HG03521 (cell line): ENCODE measurements around the gene IRX4.

Source experiments
- ATAC-seq: cut with Tn5 transposase; IDR thresholded peaks from one replicate; pipeline ENCODE4 v1.9.1; 2021; ENCODE audit warnings: mild to moderate bottlenecking, moderate library complexity; ENCODE audit not compliant: unreplicated experiment

IRX4 gene

DNA sequence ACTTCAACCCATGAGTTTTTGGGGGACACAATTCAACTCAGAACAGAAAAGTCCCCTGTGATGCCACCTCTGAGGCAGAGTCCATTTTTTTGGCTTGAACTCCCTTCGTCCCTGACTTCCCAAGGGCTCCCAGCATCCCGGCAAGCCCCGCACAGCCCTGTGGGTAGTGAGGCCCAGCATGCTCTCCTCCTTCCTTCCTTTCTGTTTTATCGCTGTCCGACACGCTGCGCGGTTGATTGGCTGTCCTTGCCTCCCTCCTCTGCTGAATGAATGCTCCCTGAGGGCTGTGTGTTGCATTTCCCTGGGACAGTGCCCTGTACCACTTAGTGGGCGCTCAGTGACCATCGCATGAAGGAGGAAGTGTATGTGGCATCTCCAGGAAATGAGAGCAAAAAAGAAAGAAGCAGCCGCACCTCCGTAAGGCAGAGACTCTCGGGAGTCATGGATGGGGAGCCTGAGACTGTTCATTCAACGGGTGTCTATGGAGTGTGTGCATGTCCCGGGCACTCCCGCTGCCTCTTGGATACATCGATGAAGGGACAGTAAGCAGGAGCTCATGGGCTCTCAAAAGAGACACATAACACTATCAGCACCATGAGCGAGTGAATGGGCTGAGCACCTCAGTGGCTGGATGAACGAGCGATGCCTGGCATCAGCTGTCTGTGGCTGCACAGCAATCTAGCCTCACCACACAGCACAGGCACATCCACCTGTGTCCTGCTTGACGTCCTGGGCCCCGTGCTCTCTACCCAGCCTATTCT, 10.1 kb upstream of the IRX4 start:
- no peak for ATAC-seq

DNA sequence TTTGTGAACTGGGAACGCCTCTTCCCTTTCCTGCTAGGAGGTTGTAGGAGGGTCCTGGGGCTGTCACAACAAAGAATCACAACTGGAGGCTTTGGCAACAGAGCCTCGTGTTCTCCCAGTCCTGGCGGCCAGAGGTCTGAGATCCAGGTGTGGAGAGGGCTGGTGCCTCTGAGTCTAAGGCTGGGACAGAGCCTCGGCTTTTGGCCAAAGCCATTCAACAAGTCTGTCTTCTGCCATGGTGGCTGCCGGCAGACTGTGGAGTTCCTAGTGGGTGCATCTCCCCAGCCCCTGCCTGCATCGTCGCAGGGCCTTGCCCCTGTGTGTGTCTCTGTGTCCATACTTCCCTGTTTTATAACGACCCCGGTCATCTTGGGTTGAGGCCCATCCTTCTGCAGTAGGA, 9.5 kb upstream of the IRX4 start:
- no peak for ATAC-seq

DNA sequence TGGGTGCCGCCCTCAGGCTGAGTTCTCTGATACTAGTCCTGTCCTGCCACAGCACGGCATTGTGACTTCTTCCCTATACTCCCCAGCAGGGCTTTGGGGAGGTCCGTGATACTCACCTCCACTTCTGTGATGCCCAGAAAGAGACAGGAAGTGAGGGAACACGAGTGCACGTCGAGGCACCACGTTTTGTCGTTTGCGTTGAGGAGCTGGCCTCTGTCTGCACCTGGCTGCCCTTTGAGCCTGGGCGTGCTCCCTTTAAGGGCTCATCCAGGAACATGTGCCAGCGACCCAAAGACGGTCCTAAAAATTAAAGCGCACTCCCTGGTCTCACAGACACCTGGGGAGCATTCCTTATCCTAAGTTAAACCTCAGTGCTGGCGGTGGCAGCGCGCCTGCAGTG, 8.7 kb upstream of the IRX4 start:
- ATAC-seq = no peak

DNA sequence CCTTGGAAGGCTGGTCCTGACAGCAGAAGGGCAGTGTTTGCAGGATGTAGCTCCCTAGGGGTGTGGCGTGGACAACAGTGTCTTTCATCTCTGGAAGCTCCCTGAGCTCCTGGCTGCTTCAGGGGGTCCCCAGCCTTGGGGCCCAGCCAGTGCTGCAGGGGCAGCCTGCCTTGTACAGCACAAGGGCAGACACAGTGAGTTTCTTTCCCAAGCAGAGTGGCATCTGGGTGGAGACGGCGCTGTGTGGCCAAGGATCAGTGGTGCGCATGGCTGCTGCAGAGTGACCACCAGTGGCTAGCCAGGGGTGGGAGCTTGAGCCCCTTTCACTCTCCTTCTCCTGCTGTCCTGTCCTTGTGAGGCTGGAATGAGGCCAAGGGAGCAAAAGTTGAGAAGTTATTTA, 7.6 kb upstream of the IRX4 start:
- no peak for ATAC-seq

DNA sequence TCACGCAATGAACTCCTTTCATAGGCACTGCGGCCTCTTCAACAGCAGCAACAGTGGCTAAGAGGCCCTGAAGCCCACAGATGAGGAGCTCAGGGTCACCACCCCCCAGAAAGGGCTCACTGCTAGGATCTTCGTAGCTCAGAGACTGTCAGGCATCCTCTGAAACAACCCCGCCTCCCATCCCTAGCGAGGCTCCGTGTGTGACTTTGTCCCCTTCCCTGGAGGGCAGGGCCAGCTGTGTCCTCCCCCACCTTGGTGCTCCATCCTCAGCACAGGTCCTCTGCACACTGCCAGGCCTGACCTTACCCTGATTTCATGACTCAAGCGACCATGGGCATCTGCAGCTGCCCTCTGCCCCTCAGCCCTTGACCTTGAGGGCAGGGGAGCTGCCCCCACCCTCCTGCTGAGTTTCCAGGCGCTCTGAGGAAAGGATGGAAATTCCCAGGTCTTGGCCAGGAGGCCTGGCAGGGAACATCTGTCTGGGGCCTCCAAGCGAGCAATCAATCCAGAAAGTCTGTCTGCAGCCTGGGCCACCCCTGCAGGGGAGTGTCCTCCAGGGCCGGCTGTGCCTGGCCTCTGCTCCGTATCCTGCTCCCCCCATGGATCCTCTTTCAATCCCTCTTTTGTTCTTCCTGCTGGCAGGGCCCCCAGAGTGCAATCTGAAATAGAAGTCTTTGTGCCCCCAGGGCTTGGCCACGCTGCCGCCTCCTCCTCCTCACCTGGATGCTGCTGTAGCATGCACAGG, 6.8 kb upstream of the IRX4 start:
- no peak for ATAC-seq

DNA sequence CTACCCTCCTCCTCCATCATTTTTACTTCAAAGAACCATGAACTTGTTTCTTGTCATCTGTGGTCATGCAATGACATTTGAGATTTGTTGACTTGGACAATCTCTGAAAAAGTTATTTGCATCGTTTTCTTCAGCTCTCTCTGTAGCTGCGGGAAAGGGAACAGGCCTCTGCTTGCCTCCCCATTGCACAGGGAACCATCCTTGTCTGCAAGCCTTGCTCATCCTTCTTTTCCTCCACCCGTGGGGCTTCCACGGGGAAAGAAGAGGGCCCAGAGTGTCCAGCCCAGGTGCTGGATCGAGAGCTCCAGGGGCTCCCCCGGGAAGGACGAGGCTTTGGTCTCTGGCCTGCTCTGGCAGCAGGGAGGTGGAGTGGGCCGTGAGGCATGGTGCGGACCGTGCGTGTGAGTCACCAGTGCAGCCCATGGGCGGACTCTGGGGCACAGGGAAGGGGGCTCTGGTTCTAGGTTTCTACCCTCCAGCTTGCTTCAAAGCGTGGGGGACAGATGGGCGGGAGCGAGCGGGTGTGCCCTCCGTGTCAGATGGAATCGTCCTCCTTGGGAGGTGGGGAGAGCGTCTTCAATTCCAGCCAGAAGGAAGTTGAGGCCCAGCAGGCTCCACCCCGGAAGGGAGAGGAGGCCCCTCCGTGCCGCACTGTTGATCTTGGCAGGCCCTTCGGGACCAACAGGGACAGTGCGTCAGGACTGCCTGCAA, 6.0 kb upstream of the IRX4 start:
- no peak for ATAC-seq

DNA sequence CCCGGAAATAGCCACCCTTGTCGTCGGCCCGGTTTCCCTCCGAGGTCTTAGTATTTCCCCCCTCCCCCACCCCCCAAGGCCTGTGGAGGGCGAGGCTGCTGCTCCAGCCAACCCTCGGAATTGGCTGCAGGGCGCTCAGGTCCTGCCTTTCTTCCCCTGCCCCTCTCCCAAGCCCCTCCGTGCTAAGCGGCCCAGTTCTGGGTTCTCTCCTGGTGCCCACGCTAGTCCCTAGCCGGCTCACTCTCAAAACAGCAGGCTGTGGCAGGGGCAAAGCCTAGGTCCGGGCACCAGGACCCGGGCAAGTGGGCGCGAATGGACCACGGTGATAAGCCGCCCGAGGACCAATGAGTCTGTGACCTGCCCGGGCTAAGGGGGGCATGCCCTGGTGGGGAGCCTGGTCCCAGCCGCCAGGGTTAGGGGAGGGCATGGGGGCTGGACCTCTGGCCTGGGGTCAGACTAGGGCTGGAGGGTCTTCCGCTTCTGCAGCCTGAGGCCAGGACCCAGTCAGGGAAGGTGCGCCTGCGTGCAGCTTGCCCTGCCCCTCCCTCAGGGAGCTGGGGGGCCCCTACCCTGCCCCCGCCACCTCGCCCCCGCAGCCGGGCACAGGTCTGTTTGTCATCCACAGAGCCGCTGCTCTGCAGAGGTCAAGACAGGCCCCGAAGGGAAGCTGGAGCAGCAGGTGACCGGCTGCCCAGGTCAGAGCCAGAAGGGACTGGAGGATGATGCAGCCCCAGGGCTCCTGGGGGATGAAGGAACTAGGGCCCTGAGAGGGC, 5.0 kb upstream of the IRX4 start:
- ATAC-seq = no peak

DNA sequence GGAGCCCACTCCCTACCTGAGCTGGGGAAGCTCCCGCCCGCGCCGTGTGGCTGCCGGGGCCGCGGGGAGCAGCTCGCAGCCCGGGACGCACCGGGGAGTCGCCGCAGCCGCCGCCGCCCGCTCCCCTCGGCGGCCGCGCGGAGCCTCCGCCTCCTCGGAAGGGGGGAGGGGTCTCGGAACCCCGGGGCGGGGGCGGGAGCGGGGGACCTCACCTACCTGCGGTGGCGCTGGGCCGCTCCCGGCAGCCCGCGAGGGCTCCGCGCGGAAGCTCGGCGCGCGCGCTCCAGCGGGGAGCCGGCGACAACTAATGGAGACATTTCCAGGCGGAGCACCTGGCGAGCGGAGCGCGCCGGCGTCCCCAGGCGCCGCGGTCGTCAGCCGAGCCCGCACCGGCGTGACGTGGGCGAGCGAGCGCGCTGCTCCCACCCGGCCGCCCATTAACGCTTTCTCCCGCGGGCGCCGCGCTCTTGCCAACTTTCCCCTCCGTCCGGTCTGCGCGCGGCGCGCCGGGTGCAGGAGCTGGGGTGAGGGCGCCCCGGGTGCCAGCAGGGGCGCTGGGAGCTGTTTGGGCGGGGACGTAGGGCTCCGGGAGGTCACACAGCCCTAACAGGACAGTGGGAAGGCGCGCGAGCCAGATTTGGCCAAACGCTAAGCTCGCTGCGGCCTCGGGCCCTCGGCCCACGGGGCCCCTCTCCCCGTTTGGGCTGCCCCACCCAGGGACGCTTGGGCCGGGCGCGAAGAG, 4.3 kb upstream of the IRX4 start:
- no peak for ATAC-seq

DNA sequence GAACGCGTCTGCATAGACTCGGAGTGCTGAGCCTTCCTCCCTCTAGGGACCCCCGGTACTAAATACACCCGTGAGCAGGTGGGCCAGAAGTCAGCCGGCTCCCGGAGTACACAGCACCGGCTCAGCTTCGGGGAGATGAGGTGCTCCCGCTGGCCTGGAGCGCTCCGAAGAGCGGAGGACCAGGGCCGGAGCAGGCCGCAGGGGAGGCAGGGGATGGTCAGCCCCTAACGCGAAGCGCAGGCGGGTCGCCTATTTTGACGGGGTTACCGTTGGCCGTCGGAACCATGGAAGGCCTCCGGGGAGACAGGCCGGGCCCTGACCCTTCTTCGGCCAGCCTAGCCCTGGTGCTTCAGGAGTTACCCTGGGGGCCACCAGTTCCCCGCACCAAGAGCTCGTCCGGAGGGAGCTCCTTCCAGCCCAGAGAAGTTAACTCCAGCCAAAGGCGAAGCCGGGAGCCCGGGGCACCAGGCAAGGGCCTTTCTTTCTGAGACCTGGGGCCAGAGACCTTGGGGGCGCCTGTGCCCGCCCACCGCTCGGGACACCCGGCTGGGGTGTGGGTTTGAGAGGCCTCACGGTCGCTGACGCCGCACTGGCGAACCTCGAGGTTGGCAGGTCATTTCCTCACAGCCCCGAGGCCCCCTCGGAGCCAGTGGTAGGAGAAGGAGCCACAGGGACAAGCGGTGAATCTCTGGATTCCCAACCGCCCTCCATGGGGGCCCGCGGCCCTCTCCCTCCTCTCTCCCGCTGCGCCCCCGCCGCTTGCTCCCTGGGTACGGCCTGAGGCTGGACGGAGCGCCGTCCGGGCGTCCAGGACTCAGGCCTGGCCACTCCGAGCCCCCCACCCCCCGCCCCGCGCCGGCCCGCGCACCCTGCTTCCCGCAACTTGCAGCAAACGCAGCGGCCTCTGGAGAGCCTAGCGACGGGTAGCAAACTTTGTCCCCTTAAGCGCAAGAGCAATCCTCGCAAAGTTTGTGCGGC, 3.4 kb upstream of the IRX4 start:
- ATAC-seq = no peak

DNA sequence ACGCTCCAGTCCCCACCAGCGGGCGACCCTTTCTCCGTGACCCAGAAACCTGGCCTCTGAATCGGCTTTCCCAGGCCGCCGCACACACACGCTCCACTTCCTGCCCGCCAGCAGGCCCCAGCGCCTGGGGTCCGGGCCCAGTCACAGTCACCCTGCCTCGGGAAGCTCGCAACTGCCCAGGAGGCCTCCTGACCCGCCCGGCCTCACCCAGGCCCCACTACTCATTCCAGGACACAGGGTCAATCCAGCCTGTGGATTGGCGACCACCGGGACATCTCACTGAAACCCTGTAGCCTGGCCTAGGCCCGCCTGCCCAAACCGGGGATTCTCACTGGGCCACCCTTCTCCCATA, 2.7 kb upstream of the IRX4 start:
- no peak for ATAC-seq

DNA sequence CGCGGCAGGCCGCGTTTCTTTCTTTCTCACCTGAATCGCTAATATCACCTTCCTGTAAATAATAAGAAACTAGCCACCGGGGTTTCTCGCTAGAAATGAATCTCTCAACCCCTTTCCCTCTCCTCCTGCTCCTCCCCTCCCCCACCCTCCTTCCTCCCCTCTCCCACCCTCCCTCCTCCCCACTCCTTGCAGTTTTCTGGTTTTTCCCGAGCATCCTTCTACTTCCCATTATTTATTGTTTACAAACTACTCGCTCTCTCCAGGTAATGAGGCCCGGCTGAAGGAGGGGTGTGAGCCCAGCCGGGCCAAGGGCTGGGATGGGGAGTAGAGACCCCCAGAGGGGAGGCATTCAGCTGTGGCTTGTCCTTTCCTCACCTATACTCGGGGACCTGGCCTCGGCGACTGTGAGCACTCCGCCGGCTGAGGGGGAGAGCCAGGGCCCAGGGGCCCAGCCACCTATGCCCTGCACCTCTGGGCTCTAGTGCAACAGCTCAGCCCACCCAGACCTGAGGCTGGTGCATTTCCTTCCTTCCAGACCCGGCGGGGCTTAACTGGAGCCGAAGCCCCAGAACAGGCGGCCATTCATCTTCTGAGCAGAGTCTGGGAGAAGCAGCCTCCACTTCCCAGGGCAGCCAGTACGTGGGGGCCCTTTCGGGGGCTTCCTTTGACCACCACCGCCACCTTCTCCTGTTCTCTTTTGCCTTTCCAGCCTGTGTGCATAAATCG, 2.1 kb upstream of the IRX4 start:
- no peak for ATAC-seq

DNA sequence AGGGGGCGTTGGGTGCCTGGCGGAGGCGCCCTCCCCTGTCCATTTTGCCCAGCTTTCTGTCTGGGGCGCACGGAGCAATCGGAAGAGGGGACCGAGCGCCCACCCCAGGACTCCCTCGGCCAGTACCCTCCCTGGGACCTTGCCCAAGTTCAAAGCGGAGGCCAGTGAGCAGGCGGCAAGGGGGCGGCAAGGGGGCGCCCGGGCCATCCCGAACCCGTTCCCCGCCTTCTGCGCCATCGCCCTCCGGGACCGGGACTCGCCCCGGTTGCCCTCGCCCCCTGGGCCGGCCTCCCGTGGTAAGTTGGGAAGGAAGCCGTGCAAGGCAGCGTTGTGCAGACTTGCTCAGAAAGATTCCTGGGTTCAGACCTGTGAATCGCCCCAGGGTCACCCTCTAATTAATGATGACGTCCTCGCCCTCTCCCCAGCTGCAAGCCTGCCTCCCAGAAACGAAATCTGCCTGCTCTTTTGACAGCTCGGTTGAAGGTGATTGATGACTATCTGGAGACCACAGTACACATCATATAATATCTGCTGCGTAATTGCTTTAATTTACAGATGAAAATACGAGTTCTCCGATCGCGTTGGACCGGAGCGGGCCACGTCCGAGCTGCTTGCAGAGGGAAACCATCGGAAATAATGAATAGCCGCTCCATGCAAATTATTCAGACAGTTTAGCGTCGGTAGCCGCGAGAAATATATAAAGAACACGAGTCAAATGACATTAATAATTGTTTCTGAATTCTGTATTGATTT, 1.4 kb upstream of the IRX4 start:
- no peak for ATAC-seq

DNA sequence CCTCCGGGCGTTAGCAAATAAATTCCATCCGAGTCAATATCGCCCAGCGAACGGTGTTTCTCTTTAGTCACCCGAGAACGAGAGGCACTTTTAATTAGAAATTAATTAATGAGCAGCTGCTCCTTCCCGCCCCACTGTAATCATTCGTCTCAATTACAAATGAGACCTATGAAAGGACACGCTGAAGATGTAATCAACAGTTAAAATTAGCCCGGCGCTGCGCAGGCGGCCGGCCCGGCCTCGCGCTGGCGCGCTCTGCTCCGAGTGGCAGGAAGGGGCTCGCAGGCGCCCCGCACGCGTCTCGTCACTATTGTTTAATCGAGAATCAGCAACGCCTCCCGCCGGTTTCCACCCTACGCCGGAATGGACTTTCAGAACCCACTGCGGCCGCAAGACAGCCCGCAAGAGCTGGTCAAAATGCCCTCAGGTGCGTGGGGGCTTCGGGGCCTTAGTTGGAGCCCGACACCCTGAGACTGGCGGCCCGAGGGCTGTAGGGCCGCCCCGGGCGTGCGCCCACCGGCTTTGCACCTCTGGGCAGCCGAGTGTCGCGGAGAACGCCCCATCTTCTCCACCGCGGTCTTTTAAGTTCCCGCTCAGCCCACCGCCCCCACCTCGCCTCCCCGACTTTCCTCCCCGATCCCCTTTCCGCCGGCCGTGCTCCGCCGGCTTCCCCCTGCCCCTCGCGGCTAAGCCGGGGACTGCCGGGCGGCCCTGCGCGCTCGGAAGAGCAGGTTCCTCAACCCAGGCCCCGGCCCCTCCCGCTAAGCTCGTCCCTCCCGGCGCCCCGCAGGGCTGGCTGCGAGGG, 597 bp upstream of the IRX4 start:
- no peak for ATAC-seq

DNA sequence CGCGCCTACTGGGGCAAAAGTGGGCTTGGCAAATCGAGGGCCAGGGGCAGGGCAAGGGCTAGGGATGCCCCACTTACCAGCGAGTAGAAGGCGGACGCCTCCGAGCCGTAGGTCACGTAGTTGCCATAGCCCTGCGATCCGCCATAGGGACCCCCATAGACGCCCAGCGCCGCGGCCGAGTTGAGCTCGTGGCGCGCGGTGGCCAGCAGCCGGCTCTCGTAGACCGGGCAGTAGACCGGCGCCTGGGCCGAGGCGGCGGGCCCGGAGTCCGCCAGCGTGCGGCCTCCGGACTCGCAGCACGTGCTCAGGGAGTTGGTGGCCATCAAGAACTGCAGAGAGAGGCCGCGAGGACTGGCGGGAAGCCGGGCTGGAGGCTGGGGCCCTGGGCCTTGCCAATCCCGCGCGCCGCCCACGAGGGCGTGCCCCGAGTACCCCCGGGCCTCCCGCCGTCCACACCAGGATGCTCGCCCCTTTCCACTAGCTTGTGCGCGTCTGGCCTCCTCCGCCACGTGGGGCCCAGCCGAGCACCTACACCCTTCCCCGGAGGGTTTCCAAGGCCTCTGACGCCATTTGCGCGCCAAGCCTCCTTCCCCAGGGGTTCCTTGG, 891 bp downstream of the IRX4 start:
- ATAC-seq = no peak

DNA sequence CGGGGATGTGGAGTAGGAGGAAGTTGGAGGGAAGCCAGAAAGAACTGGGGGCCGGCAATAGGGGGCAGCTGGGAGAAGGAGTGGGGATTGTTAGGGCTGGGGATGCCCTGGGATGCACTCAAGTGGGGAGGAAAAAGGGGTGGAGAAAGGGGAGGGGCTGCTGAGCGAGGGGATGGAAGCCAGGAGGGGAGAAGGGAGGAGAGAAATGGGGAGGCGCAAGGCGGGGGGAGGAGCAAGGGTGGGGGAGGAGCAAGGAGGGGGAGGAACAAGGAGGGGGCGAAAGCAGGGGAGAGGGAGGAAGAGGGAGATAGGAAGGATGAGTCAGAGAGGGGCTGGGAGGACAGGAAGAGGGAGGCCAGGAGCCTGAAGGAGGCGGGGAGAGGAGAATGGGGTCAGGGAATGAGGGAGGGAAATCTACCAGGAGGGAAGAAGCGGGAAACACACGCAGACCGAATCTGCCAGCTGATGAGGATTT, 1.6 kb downstream of the IRX4 start:
- no peak for ATAC-seq

DNA sequence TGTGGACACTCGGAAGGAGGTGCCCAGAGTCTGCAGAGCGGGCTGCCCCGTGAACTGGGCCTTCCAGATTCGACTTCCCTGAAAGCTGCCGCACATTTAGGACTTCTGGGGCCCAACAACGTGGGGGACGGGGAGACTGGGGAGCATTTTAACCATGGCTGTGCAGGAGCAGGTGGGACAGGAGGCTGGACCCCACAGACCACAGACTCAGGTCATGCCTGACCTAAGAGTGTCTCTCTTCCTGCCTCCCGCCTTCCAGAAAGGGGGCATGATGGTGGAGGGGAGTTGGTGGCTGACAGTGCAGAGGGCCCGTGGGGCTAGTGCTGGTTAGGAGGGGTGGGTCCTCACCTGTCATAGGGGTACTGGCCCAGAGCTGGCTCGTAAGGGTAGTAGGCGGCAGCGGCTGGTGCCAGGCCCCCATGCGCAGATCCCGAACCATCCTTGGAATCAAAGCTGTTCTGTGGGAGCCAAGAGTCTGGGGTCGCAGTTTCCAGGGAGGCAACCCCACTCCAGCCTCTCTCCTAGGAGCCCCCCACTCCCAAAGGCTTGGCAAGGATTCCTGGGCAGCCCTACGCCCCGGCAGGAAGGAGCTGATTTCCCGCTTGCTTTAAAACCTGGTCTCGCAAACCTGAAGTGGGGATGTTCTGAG, 2.2 kb downstream of the IRX4 start:
- ATAC-seq = no peak
